Mesodermal cell (in vitro differentiated cells): ENCODE measurements around the gene ANXA6.

Source experiments
- H3K27ac ChIP-seq: 2 replicates; pipeline ENCODE4 v1.7.0; 2013; ENCODE audit warnings: mild to moderate bottlenecking, low read depth, low read length, moderate library complexity; ENCODE audit not compliant: severe bottlenecking
- H3K36me3 ChIP-seq: 2 replicates; pipeline ENCODE4 v1.7.1; 2013; ENCODE audit warnings: mild to moderate bottlenecking, low read length, moderate library complexity; ENCODE audit not compliant: control insufficient read depth, insufficient read depth
- H3K4me1 ChIP-seq: one replicate; pipeline ENCODE4 v1.7.1; 2013; ENCODE audit warnings: mild to moderate bottlenecking, low read length; ENCODE audit not compliant: insufficient read depth, control insufficient read depth, poor library complexity, severe bottlenecking
- H3K4me3 ChIP-seq: 2 replicates; pipeline ENCODE4 v1.7.0; 2013; ENCODE audit warnings: low read length, control low read depth, mild to moderate bottlenecking; ENCODE audit not compliant: insufficient read depth, poor library complexity, severe bottlenecking; ENCODE audit errors: extremely low read depth
- H3K9me3 ChIP-seq: 2 replicates; pipeline ENCODE4 v1.7.1; 2013; ENCODE audit warnings: mild to moderate bottlenecking, low read length, moderate library complexity; ENCODE audit not compliant: control insufficient read depth
- WGBS, 2 experiments: methylation state at CpG; one replicate each; pipeline ENCODE4 v1.1.5; 2013; ENCODE audit warnings: missing lambda C conversion rate in 2 of 2; ENCODE audit not compliant: insufficient coverage in 2 of 2; 5-methylcytosine and 5-hydroxymethylcytosine counted together

Gene ANXA6

GRCh38 chr5:151125421-151125820 lies 32.2 kb downstream of the ANXA6 start:
- 78 to 83% methylated on average over 7 of the region's 7 CpGs for WGBS, 2 experiments
- Histone ChIP-seq H3K4me1 (no peaks in the 10 kb centered on the region), H3K9me3 (no peaks in the 10 kb centered on the region), H3K36me3 (peaks cover 98% of the 10 kb centered on the region), H3K27ac (no peak overlapping the region), H3K4me3 (no peak overlapping the region)

GRCh38 chr5:151123897-151124751 lies 33.5 kb downstream of the ANXA6 start:
- peaks cover 98% of the 10 kb centered on the region for H3K36me3 ChIP-seq
- no peaks in the 10 kb centered on the region for H3K9me3 ChIP-seq

GRCh38 chr5:151122828-151123227 lies 34.8 kb downstream of the ANXA6 start:
- WGBS, 2 experiments, result 91 to 96% methylated on average over 10 to 13 of the region's 14 CpGs

More at GRCh38 chr5:151123897-151124751, 33.5 kb downstream of the ANXA6 start:
- H3K4me1 ChIP-seq, result no peaks in the 10 kb centered on the region
- 85 to 90% methylated on average over 13 to 17 of the region's 17 CpGs for WGBS, 2 experiments
- H3K27ac ChIP-seq, result no peak overlapping the region
- H3K4me3 ChIP-seq, result no peak overlapping the region

GRCh38 chr5:151121665-151122064 lies 35.9 kb downstream of the ANXA6 start:
- no peaks in the 10 kb centered on the region for H3K4me1 ChIP-seq
- H3K36me3 ChIP-seq, result peaks cover 96% of the 10 kb centered on the region
- no peaks in the 10 kb centered on the region for H3K9me3 ChIP-seq
- H3K4me3 ChIP-seq, result no peak overlapping the region
- WGBS, 2 experiments, result 87 to 94% methylated on average over 5 of the region's 5 CpGs
- H3K27ac ChIP-seq, result no peak overlapping the region

More at GRCh38 chr5:151122828-151123227, 34.8 kb downstream of the ANXA6 start:
- Histone ChIP-seq H3K4me1 (no peaks in the 10 kb centered on the region), H3K9me3 (no peaks in the 10 kb centered on the region), H3K4me3 (no peak overlapping the region), H3K36me3 (peaks cover 96% of the 10 kb centered on the region), H3K27ac (no peak overlapping the region)

GRCh38 chr5:151121095-151121494 lies 36.5 kb downstream of the ANXA6 start:
- Histone ChIP-seq H3K36me3 (peaks cover 98% of the 10 kb centered on the region), H3K4me1 (no peaks in the 10 kb centered on the region), H3K27ac (no peak overlapping the region), H3K4me3 (no peak overlapping the region), H3K9me3 (no peaks in the 10 kb centered on the region)
- WGBS, 2 experiments, result 100% methylated on average over 2 of the region's 2 CpGs

GRCh38 chr5:151118913-151119575 lies 38.5 kb downstream of the ANXA6 start:
- Histone ChIP-seq H3K4me3 (no peak overlapping the region), H3K27ac (no peak overlapping the region), H3K36me3 (peaks cover 88% of the 10 kb centered on the region), H3K4me1 (no peaks in the 10 kb centered on the region), H3K9me3 (no peaks in the 10 kb centered on the region)
- 91 to 94% methylated on average over 6 to 7 of the region's 7 CpGs for WGBS, 2 experiments

- WGBS, 2 experiments, result 14 to 16% methylated on average over 5 to 6 of the region's 7 CpGs
- Histone ChIP-seq H3K36me3 (peaks cover 85% of the 10 kb centered on the region), H3K27ac (no peak overlapping the region), H3K9me3 (no peaks in the 10 kb centered on the region), H3K4me1 (no peaks in the 10 kb centered on the region), H3K4me3 (no peak overlapping the region)
Measured at GRCh38 chr5:151115272-151115905, 42.2 kb downstream of the ANXA6 start.

- H3K27ac ChIP-seq, result no peak overlapping the region
- H3K36me3 ChIP-seq, result peaks cover 85% of the 10 kb centered on the region
- no peaks in the 10 kb centered on the region for H3K4me1 ChIP-seq
- no peaks in the 10 kb centered on the region for H3K9me3 ChIP-seq
- 67% methylated on average over 3 of the region's 3 CpGs for WGBS, 2 experiments
- H3K4me3 ChIP-seq, result no peak overlapping the region
Measured at GRCh38 chr5:151113651-151114050, 43.9 kb downstream of the ANXA6 start.

GRCh38 chr5:151110992-151111391 lies 46.6 kb downstream of the ANXA6 start:
- no peaks in the 10 kb centered on the region for H3K4me1 ChIP-seq
- no peak overlapping the region for H3K27ac ChIP-seq
- H3K4me3 ChIP-seq, result no peak overlapping the region
- peaks cover 88% of the 10 kb centered on the region for H3K36me3 ChIP-seq
- WGBS, 2 experiments, result 96 to 100% methylated on average over 3 of the region's 3 CpGs
- no peaks in the 10 kb centered on the region for H3K9me3 ChIP-seq

- WGBS, 2 experiments, result 97 to 100% methylated on average over 6 to 8 of the region's 11 CpGs
- Histone ChIP-seq H3K36me3 (peaks cover 95% of the 10 kb centered on the region), H3K4me3 (no peak overlapping the region), H3K27ac (no peak overlapping the region), H3K9me3 (no peaks in the 10 kb centered on the region), H3K4me1 (no peaks in the 10 kb centered on the region)
Measured at GRCh38 chr5:151110122-151110681, 47.4 kb downstream of the ANXA6 start.
